ENCODE results near the gene APBA2.

The APBA2 gene

GRCh38 chr15:28896951-28897350 is 11.2 kb downstream of the APBA2 start:
- peak; percentile 83 for DNase-seq (ENCODE audit: low read depth)

- DNase-seq (ENCODE audit: low read depth) = no peak
These were observed 12.2 kb downstream of the APBA2 start for GRCh38 chr15:28897861-28898585.

DNA sequence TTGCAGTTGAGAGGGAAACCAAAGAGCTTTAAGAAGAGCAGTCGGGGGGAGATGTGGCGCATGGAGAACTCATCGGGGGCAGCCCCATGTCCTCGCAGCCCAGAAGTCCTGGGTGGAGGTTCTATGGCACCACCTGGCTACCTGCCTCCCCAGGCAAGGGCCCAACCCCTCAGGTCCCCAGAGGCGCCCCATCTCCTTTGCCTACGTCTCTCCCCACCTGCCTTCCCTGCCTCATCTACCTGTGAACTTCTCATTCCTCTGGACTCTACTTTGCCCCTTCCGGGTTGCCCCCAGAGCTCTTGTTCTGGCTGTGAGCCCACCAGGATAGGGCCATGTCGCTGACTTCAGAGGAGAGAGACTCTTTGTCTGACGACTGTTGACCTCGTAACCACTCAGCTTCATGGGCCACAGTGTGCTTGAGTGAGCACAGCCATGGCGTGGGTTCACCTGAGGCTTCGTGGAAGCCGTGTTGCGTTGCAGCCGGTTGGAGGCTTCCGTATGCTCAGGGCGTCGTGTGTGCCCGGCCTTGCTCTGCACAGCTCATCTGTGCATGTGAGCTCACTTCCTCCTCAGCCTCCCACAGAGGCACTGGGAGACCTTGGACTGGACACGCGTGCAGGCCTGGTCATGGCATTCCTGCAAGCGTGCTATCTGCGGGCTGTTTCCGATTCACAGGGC is 13.4 kb downstream of the APBA2 start:
- DNase-seq (ENCODE audit: low read depth) = no peak

- DNase-seq (ENCODE audit: low read depth) = no peak
These were observed 14.5 kb downstream of the APBA2 start for GRCh38 chr15:28900041-28900891.

DNA sequence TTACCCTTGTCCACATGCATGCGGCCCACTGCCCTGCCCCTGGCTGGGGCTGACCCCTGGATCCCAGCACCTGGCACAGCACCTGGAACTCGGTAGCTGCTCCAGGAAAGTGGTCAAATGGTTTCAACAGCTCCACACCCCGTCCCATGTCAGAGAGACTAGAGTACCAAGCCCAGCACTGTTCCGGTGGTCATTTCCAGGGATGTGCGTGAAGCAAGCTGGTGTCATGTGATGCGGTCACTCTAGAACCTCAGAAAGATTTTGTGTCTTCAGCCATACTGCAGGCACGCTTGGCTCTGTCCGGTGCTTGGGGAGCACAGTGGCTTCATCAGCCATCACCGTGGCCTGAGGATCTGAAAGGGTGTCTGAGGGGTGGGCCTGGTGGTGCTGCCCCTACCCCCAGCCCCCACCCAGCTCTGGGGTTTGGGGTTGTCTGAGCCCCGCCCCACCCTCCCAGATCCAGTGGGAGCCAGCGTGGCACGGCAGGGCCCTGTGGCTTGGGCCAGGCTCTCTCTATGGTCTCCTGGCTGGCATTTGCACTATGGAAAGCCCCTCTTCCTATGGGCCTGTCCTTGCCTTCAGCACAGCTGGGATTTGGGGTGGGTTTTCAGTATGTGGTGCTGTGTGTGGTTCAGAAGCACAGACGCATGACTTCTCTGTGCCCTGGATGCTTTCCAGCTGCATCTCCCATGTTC is 15.3 kb downstream of the APBA2 start:
- DNase-seq (ENCODE audit: low read depth) = no peak

DNA sequence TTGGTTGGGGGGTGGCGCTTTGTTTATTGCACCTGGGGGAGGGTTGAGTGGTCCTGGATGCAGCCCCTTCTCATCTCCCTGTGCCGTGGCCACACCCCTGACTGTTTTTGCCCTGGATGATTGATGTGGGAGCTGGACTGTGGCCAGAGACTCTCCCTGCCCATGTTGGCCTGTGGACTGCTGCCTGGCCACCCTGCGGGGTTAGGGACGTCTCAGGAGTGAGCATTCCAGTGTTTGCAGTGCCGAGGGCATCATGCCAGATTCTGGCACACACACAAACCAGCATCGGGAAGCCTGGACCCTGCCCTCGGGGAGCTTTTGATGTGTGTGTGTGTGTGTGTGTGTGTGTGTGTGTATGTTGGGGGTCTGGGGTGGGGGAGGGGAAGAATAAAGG is 15.8 kb downstream of the APBA2 start:
- DNase-seq (ENCODE audit: low read depth) = no peak

DNA sequence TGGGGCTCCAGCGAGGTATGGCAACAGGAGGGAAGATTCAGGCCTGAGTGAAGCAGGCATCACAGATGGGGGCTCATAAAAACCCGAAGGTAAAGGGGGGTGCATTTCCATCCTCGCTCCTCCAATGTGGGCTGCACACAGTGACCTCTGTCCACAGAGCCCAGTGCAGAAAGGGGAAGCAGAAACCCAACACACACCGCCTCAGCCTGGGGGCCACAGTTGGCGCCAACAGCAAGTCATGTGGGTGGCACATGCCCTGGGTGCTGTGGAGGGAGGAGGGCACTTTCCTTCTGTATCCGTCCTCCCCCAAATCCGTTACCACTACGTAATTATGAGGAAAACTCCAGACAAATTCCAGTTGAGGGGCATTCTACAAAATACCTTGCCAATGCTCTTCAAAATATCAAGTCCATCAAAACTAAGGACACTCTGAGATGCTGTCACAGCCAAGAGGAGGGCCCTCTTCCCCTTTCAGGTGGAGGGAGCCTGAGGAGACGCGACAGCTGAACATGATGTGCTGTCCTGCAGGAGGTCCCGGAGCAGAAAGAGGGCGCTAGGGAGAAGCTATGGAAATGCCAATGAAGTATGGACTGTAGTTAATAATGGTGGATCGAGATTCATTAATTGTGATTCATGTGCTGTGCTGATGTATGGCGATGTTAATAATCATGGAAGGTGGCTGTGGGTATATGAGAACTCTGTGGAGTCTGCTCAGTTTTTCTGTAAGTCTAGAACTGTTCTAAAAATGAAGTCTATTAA is 16.4 kb downstream of the APBA2 start:
- DNase-seq (ENCODE audit: low read depth) = no peak

- no peak for DNase-seq (ENCODE audit: low read depth)
These were observed 17.1 kb downstream of the APBA2 start for GRCh38 chr15:28902856-28903255.

GRCh38 chr15:28903555-28903954 is 17.8 kb downstream of the APBA2 start:
- no peak for DNase-seq (ENCODE audit: low read depth)

DNA sequence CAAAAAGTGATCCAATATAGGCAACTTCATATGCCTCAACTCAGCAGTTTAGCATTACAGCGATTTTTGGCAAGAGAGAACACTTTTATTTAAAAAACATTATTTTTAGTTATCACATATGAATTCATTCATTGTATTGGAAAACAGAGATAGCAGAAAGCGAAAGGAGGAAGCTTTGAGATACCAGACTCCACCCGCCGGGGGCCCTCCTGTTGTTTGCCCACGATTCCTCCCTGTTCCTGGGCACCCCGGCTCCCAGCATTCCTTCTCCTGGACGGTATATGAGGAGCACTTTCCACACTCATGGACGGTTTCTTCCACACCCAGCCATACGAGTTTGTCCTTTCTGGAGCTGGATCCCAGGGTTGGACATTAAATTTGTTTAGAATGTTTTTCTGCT is 18.2 kb downstream of the APBA2 start:
- no peak for DNase-seq (ENCODE audit: low read depth)

GRCh38 chr15:28904541-28905315 is 19.0 kb downstream of the APBA2 start:
- DNase-seq (ENCODE audit: low read depth) = no peak

- no peak for DNase-seq (ENCODE audit: low read depth)
These were observed 21.7 kb downstream of the APBA2 start for GRCh38 chr15:28907338-28907960.

DNA sequence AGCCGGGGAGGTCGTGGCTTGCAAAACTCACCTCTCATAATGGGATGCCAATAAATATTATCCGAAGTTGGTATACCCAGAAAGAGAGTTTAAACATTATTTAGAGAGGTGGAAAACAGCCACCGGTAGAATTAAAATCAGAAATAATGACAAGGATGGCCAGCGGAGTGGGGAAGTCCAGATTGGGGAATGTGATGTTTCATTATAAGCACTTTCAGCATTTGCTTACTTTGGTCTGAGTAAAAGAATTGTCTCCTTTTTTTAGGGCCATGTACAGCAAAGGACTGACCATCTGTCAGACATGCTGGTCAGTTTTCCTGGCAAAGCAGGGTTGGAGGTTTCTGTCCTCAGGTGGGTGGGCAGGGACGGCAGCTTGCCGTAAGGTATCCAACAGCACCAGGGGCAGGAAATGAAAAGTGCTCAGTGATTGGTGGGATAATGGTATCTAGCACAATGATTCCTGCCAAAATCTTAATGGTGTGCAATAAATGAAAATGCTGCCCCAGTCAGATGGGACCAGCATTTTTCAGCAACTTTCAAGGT is 24.3 kb downstream of the APBA2 start:
- no peak for DNase-seq (ENCODE audit: low read depth)

- no peak for DNase-seq (ENCODE audit: low read depth)
These were observed 25.6 kb downstream of the APBA2 start for GRCh38 chr15:28911310-28911931.

DNA sequence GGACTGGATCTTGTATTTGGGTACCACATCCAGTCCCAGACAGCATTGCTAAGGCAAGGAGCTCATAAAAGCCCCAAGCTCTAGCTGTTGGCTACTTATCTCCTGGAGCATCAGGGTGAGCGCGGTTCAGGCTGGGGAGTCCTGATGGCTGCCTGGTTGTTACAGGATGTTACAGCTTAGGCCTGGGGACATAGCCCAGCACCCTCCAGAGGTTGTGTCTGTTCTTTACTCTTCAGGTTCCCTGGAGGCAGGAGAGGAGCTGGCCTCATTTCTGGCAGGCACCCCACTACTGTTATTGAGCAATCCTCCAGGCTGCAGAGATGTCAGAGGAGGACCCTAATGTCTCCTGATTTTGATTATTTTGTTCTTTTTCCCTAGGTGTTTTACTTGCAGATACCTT is 26.6 kb downstream of the APBA2 start:
- DNase-seq (ENCODE audit: low read depth) = no peak

DNA sequence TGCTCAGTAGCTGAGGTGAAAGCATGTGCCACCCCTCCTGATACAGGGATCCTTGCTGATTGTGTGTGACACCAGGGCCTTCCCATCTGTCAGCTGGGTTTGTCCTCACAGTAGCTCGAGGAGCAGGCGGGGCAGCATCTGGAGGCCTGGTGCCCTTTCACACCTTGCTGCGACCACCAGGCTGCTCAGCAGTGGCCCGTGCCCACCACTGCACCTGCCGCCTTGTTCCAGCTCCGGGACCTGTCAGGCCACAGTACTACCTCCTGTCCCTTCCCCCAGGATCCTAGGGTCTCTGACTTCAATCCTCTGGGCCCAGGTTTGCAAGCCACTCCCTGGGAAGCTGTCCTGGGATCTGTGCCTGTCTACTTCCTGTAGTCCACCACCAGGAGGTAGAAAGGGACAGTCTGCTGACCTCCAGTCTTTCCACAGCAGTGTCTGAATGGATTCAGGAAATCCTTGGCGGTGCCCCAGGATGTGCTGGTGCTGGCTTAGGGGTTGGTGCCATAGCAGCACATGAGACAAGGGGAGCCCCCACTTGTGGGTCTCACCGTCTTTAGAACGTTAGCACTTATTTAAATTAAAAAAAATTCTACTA is 27.5 kb downstream of the APBA2 start:
- DNase-seq (ENCODE audit: low read depth) = no peak

GRCh38 chr15:28914046-28914445 is 28.3 kb downstream of the APBA2 start:
- no peak for DNase-seq (ENCODE audit: low read depth)

DNA sequence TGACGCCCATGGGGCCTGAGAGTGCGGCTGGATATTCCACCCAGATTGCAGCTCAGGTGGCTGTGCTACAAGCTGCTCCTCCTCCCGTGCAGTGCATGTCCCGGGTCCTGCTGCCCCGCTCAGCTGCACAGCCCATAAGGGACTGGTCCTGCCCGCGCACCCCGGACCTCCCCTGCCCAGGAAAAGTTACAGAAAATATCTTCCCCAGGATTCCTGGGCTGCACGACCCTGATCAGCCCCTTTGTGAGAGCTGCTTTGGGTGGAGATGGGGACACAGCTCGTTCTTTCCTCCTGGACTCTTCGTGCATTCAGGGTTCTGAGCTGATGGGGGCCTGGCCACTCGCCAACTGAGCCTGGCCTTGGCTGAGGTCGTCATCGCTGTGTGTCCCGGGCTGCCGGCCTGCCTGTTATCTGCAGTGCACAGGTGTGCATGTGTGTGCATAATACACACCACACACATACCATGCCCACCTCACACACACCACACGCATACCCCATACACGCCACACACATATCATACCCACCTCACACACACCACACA is 28.8 kb downstream of the APBA2 start:
- no peak for DNase-seq (ENCODE audit: low read depth)
